ENCODE measurements around the gene RTCB. TPM values are rescaled to one million over a fixed set of nuclear protein-coding genes. Genes with fewer than 3 reads are reported as not detected.
A peak's percentile ranks its signal among the peaks of the same experiment; 100 is the strongest.

The RTCB gene
- total RNA-seq, 1 donor from 2014 or later: 61.1 TPM

DNA sequence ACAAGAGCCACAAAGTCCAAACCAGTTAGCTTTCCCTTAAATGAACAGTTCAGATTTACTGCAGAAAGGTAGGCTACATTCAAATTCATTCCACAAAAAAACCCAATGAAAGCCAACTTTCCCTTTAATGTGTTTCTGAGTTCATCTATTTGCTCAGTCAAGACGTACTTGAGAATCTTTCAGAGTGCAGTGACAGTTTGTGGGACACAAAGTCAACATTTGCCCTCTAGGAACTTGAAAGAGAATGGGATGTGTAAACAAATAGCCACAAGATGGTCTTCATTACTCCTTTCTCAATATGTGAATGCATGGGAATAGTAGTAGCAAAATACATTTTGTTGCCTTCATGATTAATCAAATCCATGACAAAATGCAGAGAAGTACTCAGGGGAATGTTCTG lies 15.8 kb downstream of the RTCB start:
- Histone ChIP-seq H3K4me1 (no peaks in the 10 kb centered on the region), H3K27ac (no peak overlapping the region), H3K36me3 (peaks cover 98% of the 10 kb centered on the region), H3K4me3 (no peak overlapping the region), H3K9me3 (no peaks in the 10 kb centered on the region), H3K27me3 (no peaks in the 10 kb centered on the region)
- intact Hi-C loops (cut with DNase I): no loop called here
- TF ChIP-seq, protein P1, sequence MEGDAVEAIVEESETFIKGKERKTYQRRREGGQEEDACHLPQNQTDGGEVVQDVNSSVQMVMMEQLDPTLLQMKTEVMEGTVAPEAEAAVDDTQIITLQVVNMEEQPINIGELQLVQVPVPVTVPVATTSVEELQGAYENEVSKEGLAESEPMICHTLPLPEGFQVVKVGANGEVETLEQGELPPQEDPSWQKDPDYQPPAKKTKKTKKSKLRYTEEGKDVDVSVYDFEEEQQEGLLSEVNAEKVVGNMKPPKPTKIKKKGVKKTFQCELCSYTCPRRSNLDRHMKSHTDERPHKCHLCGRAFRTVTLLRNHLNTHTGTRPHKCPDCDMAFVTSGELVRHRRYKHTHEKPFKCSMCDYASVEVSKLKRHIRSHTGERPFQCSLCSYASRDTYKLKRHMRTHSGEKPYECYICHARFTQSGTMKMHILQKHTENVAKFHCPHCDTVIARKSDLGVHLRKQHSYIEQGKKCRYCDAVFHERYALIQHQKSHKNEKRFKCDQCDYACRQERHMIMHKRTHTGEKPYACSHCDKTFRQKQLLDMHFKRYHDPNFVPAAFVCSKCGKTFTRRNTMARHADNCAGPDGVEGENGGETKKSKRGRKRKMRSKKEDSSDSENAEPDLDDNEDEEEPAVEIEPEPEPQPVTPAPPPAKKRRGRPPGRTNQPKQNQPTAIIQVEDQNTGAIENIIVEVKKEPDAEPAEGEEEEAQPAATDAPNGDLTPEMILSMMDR (IDR thresholded peaks at IDR 0.05): no peak
- no peak for ATAC-seq
- DNase-seq: no peak

DNA sequence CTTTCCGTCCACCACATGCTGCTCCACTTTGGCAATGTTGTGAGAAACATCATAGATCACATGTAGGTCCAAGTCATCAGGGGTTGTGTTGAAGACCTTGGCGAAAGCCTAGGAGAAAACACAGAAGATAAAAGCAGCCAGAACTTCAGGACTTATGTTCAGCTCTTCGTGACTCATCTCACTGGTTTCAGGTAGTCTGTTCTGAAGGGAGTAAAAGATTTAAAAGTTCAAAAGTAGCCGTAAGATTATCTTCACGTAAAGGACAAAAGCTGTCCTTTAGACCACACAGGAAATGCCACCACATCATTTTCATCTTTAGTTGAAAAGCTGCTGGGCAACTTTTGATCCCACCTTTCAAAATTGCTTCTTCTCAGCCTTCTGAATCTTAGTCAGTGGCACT lies 16.9 kb downstream of the RTCB start:
- H3K9me3 ChIP-seq: no peaks in the 10 kb centered on the region
- DNase-seq: no peak
- no peaks in the 10 kb centered on the region for H3K27me3 ChIP-seq
- intact Hi-C loops (cut with DNase I): no loop called here
- H3K27ac ChIP-seq: no peak overlapping the region
- no peak overlapping the region for H3K4me3 ChIP-seq
- peaks cover 98% of the 10 kb centered on the region for H3K36me3 ChIP-seq
- TF ChIP-seq, protein P1 (IDR thresholded peaks at IDR 0.05): no peak
- ATAC-seq: no peak
- H3K4me1 ChIP-seq: no peaks in the 10 kb centered on the region

DNA sequence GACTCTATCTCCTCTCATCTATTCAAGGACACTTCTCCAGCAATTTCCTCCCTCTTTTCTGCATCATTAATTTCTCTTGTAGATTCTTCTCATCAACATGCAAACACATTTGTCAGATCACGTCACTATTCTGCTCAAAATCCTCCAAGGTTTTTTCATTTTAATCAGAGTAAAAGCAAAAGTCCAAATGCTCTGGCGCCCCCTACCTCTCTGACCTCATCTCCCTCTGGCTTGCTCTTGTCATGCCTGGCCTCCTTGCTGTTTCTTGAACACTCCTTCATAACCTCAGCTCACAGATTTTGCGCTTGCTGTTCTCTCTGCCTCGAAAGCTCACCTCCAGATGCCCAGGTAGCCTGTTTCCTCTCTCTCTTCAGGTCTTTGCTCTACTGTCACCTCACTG lies 22.4 kb downstream of the RTCB start:
- intact Hi-C loops (cut with DNase I): no loop called here
- peaks cover 88% of the 10 kb centered on the region for H3K36me3 ChIP-seq

DNA sequence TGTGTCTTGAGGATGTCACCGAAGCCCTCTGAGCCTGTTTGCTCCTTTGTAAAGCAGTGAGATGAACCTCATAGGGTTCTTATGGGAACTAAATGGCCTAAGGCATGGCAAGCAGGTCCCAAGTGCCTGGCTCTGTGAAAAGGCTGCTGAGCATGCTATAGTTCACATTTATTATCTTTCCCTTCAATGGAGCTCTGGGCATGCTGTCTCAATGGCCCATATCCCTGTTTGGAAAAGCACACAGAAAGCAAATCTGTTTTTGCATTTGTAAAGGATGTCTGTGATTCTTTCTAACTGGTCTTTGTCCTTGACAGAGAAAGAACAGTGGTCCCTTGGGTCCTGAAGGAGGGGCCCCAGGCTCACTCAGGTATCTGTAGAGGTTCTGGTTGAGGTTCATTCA lies 26.4 kb downstream of the RTCB start:
- intact Hi-C loops (cut with DNase I): no loop called here
- H3K9me3 ChIP-seq: no peaks in the 10 kb centered on the region
- peaks cover 48% of the 10 kb centered on the region for H3K36me3 ChIP-seq
- DNase-seq (no peak), ATAC-seq (no peak)
- no peak overlapping the region for H3K27ac ChIP-seq
- H3K4me3 ChIP-seq: no peak overlapping the region
- no peaks in the 10 kb centered on the region for H3K4me1 ChIP-seq
- TF ChIP-seq, protein P1 (IDR thresholded peaks at IDR 0.05): no peak
- no peaks in the 10 kb centered on the region for H3K27me3 ChIP-seq

More for the DNA sequence above, 22.4 kb downstream of the RTCB start:
- DNase-seq (no peak), ATAC-seq (no peak)
- Histone ChIP-seq H3K27me3 (no peaks in the 10 kb centered on the region), H3K4me1 (no peaks in the 10 kb centered on the region), H3K4me3 (no peak overlapping the region), H3K9me3 (no peaks in the 10 kb centered on the region), H3K27ac (no peak overlapping the region)
- TF ChIP-seq, protein P1 (IDR thresholded peaks at IDR 0.05): peak; percentile 29

DNA sequence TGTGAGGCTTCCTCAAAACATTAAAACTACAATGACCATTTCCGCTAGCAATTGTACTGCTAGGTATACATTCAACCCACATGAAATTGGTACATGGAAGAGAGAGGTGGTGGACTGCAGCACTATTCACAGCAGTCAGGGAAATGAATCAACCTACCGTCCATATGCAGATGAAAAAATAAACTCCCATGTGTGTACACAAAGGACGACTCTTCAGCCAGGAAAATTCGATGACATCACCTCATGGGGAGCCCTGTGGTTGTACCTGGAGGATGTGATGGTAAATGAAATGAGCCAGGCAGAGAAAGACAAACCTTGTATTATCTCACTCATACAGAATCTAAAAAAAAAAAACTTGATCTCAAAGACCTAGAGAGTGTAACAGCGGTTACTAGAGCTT lies 31.1 kb downstream of the RTCB start:
- DNase-seq: no peak
- intact Hi-C loops (cut with DNase I): no loop called here

More for the DNA sequence above, 31.1 kb downstream of the RTCB start:
- no peaks in the 10 kb centered on the region for H3K27me3 ChIP-seq
- no peak overlapping the region for H3K27ac ChIP-seq
- TF ChIP-seq, protein P1 (IDR thresholded peaks at IDR 0.05): no peak
- H3K4me1 ChIP-seq: no peaks in the 10 kb centered on the region
- H3K4me3 ChIP-seq: no peak overlapping the region
- peaks cover 6% of the 10 kb centered on the region for H3K36me3 ChIP-seq
- no peak for ATAC-seq
- H3K9me3 ChIP-seq: no peaks in the 10 kb centered on the region

Measured in upper lobe of right lung (tissue), 1 donor.